Stimulated activated CD4-positive, alpha-beta T cell treated with anti-CD3 and anti-CD28 coated beads, Interleukin-2, amount 100 ng/mL, for 4 hours (primary cell): Measurements from ENCODE around the gene MICALL2.
"Not testable (repeated sequence)": the region's sequence is repeated elsewhere in the genome, so short reads cannot be mapped to it uniquely, and the experiment has no call there.

Experiments used
- DNase-seq: peaks from one replicate; pipeline ENCODE4 v3.0.0-alpha.2; 2020; ENCODE audit warnings: low read depth

The MICALL2 gene

DNA sequence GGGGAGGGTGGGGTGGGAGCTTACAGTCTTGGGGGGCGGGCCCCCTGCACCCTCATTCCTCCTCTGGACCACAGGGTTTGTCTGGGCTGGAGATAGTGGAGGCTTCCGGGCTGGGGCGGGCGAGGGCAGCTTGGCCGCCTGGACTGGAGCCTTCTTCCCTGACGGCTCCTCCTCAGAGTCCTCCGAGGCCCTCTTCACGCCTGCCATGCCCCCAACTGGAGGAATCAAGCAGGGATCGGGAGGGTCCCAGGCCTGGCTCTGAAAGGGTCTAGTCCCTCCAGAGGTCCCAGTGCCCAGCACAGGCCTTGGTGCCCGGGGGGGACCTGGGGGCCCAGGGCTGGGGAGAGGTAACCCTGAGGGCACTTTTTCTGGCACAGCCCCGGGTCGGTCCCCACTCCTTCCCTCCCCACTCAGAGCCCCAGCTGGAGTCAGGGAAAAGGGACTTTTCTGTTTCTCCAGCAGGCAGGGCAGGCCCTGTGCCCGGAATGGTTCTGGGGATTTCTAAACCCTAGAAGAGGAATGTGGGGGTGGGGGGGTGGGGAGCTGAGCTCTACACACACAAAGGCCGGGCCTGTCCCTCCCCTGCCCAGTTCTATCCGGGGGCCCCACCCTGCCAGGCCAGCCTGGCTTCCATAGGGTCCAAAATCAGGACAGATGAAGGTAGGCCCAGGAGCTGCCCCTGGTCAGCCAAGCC is 11.6 kb downstream of the MICALL2 start:
- no peak for DNase-seq

- no peak for DNase-seq
Observed at GRCh38 chr7:1447112-1447511, 12.2 kb downstream of the MICALL2 start.

DNA sequence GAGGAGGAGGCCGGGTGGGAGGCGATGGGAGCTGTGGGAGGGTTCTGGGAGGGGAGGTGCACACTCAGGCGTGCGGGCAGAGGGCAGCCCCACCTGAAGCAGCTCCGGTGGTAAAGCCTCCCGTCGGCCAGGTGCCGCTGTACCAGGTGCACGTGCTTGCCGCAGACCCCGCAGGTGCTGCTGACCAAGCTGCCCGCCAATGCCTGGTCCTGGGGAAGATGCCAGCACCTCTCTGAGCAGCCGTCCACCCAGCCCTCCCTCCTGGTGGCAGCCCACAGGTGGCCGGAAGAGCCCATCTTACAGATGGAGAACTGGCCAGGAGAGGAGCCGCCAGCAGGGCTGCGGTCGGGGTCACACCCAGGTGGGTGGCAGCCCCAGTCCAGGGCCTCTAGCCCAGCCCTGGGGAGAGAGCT is 12.6 kb downstream of the MICALL2 start:
- DNase-seq = no peak

GRCh38 chr7:1446026-1446425 is 13.2 kb downstream of the MICALL2 start:
- not testable (repeated sequence) for DNase-seq

GRCh38 chr7:1445341-1445740 is 13.9 kb downstream of the MICALL2 start:
- DNase-seq = no peak

- DNase-seq = no peak
Observed at GRCh38 chr7:1444925-1445322, 14.3 kb downstream of the MICALL2 start.

DNA sequence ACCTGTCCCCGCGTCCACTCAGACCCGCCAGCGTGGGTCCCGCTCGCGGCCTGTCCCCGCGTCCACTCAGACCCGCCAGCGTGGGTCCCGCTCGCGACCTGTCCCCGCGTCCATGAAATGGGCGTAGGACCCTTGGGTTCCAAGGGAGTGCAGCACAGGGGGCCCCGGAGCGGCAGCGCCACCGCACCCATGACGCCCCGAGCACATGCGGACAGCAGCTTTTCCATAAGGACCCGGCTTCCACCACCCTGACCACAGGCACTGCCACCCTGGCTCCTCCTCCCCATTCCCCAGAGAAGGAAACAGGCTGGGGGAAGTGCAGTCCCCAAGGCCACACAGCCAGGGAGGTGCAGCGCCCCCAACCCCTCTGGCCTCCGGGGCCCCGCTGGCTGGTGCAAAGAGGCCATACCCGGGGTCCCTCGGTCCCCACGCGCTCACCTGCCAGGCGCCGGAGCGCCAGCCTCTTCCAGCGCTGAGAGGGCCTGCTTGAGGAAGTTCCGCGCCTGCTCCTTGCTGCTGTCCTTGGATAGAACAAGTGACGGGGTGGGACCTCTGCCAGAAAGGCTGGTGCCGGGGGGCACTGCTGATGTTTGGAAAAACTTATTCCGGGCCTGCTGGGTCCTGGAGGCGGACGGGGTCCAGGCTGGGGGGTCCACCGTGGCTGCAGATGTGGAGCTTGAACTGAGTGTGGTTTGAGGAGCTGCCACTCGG is 14.9 kb downstream of the MICALL2 start:
- DNase-seq = no peak

GRCh38 chr7:1443587-1444200 is 15.6 kb downstream of the MICALL2 start:
- DNase-seq = not testable (repeated sequence)

- DNase-seq = no peak
Observed at GRCh38 chr7:1442355-1443124, 16.7 kb downstream of the MICALL2 start.

DNA sequence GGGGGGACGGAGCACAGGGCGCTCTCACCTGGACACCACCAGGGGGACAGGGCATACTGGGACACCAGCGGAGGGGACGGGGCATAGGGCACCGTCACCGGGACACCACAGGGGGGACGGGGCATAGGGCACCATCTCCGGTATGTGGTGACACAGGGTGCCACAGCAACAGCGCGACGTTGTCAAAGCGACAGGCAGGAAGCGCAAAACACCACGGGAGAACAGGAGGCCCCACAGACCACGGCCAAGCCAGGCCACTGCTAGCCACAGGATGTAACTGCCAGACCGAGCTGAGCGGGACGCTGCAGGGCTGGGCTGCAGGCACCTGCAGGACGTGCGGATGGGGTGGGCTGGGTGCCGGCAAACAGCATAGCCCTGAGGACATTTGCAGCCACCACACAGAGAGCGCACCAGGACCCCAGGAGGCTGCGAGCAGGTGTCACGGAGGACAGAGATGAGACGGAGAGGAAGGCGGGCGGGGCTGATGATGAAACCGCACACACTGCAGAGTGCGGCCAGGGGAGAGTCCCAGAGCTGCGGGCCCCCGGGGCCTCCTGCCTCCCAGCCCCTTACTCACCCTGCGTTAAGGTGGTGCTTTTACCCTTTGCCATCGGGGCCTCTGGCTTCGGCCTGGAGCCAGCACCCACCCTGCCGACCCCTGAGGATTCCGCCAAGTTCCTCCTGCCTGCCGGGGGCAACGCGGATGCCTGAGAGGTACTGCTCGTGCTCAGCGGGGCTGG is 17.5 kb downstream of the MICALL2 start:
- no peak for DNase-seq

DNA sequence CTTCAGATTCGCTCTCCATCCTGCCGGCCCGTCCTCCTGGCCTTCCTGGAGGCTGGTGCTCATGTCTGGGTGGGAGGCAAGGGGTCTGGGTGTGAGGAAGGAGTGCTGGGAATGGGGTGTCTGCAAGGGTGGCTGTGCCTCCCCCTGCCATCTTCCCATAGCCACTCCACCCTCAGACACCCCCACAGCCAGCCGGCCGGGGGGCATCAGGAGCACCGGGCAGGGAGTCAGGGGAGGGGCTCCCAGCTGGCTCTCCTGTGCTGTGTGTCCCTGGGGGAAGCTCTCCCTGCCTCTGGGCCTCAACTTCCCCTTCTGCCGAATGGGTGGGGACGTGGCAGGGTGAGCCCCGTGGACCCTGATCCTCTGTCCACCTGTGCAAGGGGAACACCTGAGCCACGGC is 18.6 kb downstream of the MICALL2 start:
- no peak for DNase-seq

GRCh38 chr7:1439373-1440363 is 19.6 kb downstream of the MICALL2 start:
- DNase-seq = no peak

DNA sequence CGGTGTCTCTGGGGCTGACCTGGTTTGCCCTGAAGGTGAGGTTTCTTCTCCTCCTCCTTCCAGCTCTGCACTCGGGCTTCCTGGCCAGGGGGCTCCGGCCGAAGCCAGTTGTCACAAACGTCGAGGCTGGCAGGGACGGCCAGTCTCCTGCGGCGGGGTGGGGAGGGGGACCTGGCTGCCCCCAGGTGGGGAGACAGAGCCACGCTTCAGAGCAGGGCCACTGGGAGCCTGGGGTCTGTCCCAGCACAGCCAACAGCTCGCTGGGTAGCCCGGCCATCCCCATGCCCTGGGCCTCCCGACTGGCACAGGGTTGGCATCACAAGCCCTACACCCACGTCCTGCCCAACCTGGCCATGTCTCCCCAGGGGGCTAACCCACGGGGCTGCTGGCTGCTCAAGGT is 20.4 kb downstream of the MICALL2 start:
- DNase-seq = no peak

DNA sequence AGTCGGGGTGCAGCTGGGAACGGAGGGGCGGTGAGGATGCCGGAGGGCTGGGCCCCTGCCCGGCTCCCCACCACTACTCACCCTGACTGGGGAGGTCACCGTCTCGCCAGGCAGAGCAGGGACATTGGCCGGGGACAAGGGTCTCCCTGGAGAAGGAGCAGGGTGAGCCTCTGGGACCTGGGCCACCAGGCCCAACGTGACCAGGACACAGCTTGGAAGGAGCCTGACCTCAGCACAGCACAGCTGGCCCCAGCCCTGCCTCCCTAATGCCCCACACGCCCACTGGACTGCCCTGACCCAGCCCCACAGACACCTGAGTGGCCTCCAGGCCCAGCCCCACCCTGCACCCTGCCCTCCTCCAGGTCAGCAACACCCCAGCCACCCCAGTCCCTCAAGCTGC is 21.1 kb downstream of the MICALL2 start:
- no peak for DNase-seq

GRCh38 chr7:1437155-1437880 is 22.0 kb downstream of the MICALL2 start:
- DNase-seq = no peak

DNA sequence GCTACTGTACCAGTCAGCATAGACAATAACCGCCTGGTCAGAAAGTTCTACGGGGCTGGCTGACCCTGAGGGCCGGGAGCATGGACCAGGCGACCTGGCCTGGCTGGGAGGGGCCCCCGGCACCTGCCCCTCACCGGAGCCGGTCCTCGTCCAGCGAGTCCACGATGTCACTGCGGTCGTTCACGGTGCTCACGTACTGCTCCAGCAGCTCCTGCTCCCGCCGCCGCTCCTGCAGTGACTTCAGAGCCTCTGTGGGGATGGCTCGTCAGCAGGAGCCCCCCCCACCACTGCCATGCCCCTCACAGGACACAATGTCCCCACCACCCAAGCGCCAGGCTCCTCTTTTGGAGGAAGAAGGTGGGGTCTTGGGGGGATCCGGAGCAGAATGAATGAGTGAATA is 22.7 kb downstream of the MICALL2 start:
- DNase-seq = no peak

DNA sequence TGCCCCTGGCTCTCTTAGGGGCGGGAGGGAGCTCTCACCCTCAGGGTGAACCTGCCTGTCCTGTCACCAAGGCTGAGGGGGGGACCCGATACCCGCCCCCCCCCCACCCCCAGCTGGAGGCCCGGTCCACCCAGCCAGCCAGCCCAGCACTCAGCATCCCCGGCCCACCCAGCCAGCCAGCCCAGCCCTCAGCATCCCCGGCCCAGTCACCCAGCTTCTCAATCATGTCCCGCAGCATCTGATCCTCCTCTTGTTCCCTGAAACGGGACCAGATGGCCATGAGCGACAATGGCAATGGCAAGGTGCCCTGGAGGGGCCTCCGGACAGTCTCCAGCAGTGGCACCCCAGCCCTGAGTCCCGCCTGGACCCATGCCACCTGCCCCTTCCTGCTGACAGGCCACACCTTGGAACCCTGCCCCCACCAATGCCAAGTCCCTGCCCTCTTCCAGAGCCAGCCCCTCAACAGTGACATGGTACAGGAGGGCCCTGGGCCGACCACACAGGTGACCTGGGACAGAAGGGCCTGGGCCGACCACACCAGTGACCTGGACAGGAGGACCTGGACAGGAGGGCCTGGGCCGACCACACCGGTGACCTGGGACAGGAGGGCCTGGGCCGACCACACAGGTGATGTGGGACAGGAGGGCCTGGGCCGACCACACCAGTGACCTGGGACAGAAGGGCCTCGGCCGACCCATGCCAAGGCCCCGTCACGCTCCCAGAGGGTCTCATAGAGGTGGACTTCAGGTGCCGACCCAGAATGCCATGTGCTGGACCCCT is 24.2 kb downstream of the MICALL2 start:
- DNase-seq = no peak

GRCh38 chr7:1434165-1434718 is 25.0 kb downstream of the MICALL2 start:
- DNase-seq = no peak
